Adrenal gland (tissue), 12 donors: Measurements from ENCODE around the gene ZNF81. TPM values are rescaled to one million over a fixed set of nuclear protein-coding genes. Genes with fewer than 3 reads are reported as not detected.
"Not testable (repeated sequence)": the region's sequence is repeated elsewhere in the genome, so short reads cannot be mapped to it uniquely, and the experiment has no call there.

Experiments
- DNase-seq, 7 donors: peaks; one replicate each; pipeline ENCODE4 v3.0.0-alpha.2; 2019 to 2020
- H3K27ac ChIP-seq, 5 donors: fragments of 200-600 bp; sonication (generic) in 4 of 5; 1 replicate in 3 of 5; 2 replicates in 2 of 5; pipeline versions ENCODE4 v1.5.1 to v1.8.0; 2016 to 2020; ENCODE audit warnings: mild to moderate bottlenecking in 1 of 5
- H3K27me3 ChIP-seq: fragments of 200-600 bp; 2 replicates; pipeline ENCODE4 v1.8.0; 2021
- H3K36me3 ChIP-seq, 2 donors: fragments of 200-600 bp; replicated peaks in 1 of 2; 1 replicate in 1 of 2; 2 replicates in 1 of 2; pipeline versions ENCODE4 v1.5.1 to v1.8.0; 2018 to 2022
- H3K4me1 ChIP-seq, 2 donors: fragments of 200-600 bp; replicated peaks in 1 of 2; 1 replicate in 1 of 2; 2 replicates in 1 of 2; pipeline versions ENCODE4 v1.5.1 to v1.8.0; 2018 to 2021
- H3K4me3 ChIP-seq, 4 donors: fragments of 200-600 bp; sonication (generic) in 3 of 4; one replicate each; pipeline ENCODE4 v1.5.1; 2016 to 2018
- H3K9me3 ChIP-seq, 3 donors: fragments of 200-600 bp; sonication (generic) in 1 of 3; replicated peaks in 1 of 3; 1 replicate in 2 of 3; 2 replicates in 1 of 3; pipeline versions ENCODE4 v1.5.1 to v1.8.0; 2016 to 2021
- CTCF ChIP-seq, 6 experiments: fragments of 450-650 bp in 4 of 6; fragments of 200-600 bp in 2 of 6; sonication (generic) in 1 of 6; IDR thresholded peaks; 1 replicate in 5 of 6; 2 replicates in 1 of 6; pipeline versions ENCODE4 v1.5.1 to v1.8.0; 2016 to 2021; ENCODE audit warnings: antibody characterized with exemption in 6 of 6, mild to moderate bottlenecking in 2 of 6, moderate library complexity in 1 of 6
- POLR2A ChIP-seq, 2 donors: fragments of 450-650 bp; IDR thresholded peaks; one replicate each; pipeline ENCODE4 v1.6.1; 2017; ENCODE audit warnings: antibody characterized with exemption in 2 of 2, mild to moderate bottlenecking in 2 of 2, moderate library complexity in 1 of 2
- WGBS, 4 donors: extraction: QIAGEN DNeasy Blood & Tissue Kit in 2 of 4; methylation state at CpG; one replicate each; pipeline versions ENCODE4 v1.1.5 to v1.1.7; 2013 to 2017; 5-methylcytosine and 5-hydroxymethylcytosine counted together
- intact Hi-C, 2 donors: fragments of 100-400 bp; cut with DNase I; formaldehyde crosslinking; loops; one replicate each; pipeline versions ENCODE4 v1.14.1 to v1.15.0; 2022 to 2023
- polyA plus RNA-seq, 3 donors: library from polyadenylated mRNA; stranded (reverse); fragments of 200-250 nt in 2 of 3; fragments of 350-450 nt in 1 of 3; fragmentation: Illumina TruSeq in 1 of 3; extraction: RNeasy Lipid Tissue Mini Kit (QIAGEN cat#74804) in 1 of 3; gene quantifications; one replicate each; pipeline ENCODE4 v1.2.3, GENCODE V29; 2013 to 2014
- total RNA-seq, 9 donors: library from RNA; depleted of rRNA in 4 of 9; stranded (reverse); fragments of >200 nt in 4 of 9; fragments of 120-200 nt in 1 of 9; fragmentation: NEBNext Ultra II Directional in 1 of 9; extraction: Animal tissue kit (Norgen Biotek cat#: 25700) in 1 of 9; gene quantifications; one replicate each; pipeline versions ENCODE4 v1.1.0 to v1.2.4, GENCODE V29; 2013 to 2023
- donor health status: healthy with polysubstance abuse.
- donor health status: Bipolar disorder and iron deficiency.
- donor health status: DM: yes; HTN: yes; CAD: no.
- donor health status: DM: no; HTN: no; CAD: no.
- donor health status: DM: no; HTN: no; CAD: no.
- donor health status: DM: yes; HTN: yes; CAD: no.

Gene ZNF81
- total and polyA plus RNA-seq, 12 donors, result 0.74 to 13.2 (median 6.4) TPM

- Histone ChIP-seq H3K4me3 (no peak overlapping the region), H3K9me3 (no peaks in the 10 kb centered on the region), H3K27ac (no peak overlapping the region), H3K4me1 (no peaks in the 10 kb centered on the region), H3K27me3 (no peaks in the 10 kb centered on the region), H3K36me3 (no peaks in the 10 kb centered on the region)
- no peak for TF ChIP-seq POLR2A (IDR thresholded peaks at IDR 0.05)
- WGBS, 4 donors, result 63 to 81% (median 78%) methylated on average over 4 of the region's 4 CpGs
- DNase-seq, result peak in 1 of 7 donors; percentile 56
- intact Hi-C loops, result no loop called here
Observed at GRCh38 chrX:47802589-47802988, 34.1 kb upstream of the ZNF81 start.

DNA sequence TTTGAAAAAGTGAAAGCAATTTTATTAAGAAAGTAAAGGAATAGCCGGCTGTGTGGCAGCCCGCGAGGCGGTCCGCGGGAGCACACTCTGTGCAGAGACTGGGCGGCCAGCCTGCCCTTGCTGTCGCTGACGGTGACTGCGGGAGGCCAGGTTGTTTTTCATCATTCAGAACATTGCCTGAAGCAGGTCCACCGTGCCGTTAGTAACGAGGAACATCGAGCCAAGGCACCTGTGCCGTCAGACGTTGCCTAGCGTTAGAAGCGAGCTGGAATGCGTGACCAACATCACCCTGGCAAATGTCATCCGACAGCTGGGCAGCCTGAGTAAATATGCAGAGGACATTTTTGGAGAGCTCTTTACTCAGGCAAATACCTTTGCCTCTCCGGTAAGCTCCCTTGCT is 33.6 kb upstream of the ZNF81 start:
- intact Hi-C loops, H3K4me3 ChIP-seq, H3K27me3 ChIP-seq: not testable (repeated sequence)

GRCh38 chrX:47804315-47804714 is 32.4 kb upstream of the ZNF81 start:
- no peak for DNase-seq
- H3K4me3 ChIP-seq, result no peak overlapping the region
- no peaks in the 10 kb centered on the region for H3K4me1 ChIP-seq
- TF ChIP-seq CTCF (IDR thresholded peaks at IDR 0.05) (no peak), POLR2A (IDR thresholded peaks at IDR 0.05) (no peak)
- H3K36me3 ChIP-seq, result no peaks in the 10 kb centered on the region
- intact Hi-C loops, result no loop called here
- no peaks in the 10 kb centered on the region for H3K9me3 ChIP-seq
- H3K27ac ChIP-seq, result no peak overlapping the region
- whole genome bisulfite sequencing, 4 donors, result 86 to 96% (median 94%) methylated on average over 4 to 9 of the region's 9 CpGs
- no peaks in the 10 kb centered on the region for H3K27me3 ChIP-seq

More for the DNA sequence above, 33.6 kb upstream of the ZNF81 start:
- H3K36me3 ChIP-seq, H3K4me1 ChIP-seq, H3K9me3 ChIP-seq, H3K27ac ChIP-seq: not testable (repeated sequence)
- 64 to 76% (median 72%) methylated on average over 20 to 21 of the region's 21 CpGs for WGBS, 4 donors
- DNase-seq, result peak in 1 of 7 donors; percentile 69

DNA sequence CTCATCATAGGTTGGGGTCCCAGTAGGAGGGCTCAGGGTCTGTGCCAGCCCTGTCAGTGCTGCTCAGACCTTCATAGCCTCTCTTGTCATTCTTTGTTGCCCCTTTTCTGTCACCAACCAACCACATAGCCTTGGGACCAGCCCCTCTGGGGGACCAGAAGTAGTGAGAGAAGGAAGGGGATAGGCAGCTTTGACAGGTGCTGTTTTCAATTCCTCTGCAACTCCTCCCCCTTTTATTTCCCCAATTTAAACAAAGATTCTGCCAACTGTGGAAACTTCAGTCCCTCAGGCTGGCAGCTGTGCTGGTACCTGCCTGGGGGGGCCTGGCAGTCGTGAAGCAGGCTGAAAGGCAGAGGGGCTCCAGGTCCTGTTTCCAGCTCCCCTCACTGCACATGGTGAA is 30.9 kb upstream of the ZNF81 start:
- H3K4me3 ChIP-seq, H3K9me3 ChIP-seq, intact Hi-C loops, H3K4me1 ChIP-seq, H3K27ac ChIP-seq, H3K36me3 ChIP-seq, H3K27me3 ChIP-seq, DNase-seq: not testable (repeated sequence)
- 29 to 73% (median 53%) methylated on average over 1 of the region's 1 CpG for WGBS, 4 donors

DNA sequence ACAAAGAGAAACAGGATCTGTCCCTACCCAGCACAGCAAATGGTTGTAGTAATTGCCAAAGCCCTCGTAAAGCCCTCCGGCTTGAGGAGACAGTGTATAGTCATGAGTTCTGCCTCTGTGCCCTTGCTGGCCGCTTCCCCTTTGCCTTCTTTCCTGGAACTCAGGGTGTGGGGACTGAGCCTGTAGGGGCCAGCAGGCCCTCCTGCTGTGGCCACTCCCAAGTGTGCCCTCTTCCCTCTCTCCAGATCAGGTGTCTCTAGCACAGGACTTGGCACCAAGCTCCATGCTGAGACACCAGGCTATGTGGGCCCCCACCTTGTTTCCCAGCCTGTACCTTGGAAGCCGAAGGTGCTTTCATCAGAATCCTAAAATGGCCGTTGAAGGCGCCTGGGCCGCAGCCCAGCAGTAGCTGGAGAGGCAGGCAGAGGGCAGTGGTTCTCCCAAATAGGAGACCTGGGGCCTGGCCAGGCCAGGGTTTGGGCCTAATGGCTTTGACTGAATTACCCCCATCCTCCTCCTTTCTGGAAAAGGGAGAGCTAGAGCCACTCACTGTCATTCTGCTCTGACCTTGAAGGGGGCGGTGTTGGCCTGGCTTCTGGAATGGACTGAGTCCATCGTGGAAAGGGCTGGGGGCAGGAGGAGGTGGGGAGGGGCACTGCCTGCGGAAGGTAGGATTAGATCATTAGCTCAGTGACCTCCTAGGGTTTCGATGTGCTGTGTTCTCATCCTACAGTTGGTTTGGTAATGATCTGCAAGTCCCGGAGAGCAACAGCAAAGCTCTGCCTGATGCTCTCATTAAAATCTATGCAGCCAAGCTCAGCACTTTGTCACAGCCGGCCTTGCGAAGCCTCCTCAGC is 30.1 kb upstream of the ZNF81 start:
- H3K27ac ChIP-seq, H3K27me3 ChIP-seq, DNase-seq, H3K9me3 ChIP-seq, H3K36me3 ChIP-seq, H3K4me1 ChIP-seq, H3K4me3 ChIP-seq, intact Hi-C loops: not testable (repeated sequence)
- WGBS, 4 donors, result 67 to 97% (median 91%) methylated on average over 2 to 13 of the region's 14 CpGs

DNA sequence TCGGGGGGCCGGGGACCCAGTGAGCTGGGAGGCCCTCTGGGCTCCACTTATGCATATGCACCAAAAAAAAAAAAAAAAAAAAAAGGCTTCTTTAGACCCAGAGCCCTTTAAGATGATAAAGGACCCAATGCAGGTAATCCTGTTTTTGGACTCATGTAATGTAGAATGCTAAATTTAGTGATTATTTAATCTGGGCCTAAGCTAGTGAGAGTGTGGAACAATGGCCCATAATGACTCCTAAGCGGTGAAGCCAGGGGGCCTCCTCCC is 29.5 kb upstream of the ZNF81 start:
- 62 to 88% (median 62%) methylated on average over 3 of the region's 3 CpGs; no CpG with 5 or more reads in 1 of the 4 donors for WGBS, 4 donors
- H3K9me3 ChIP-seq, H3K27ac ChIP-seq, H3K36me3 ChIP-seq, H3K4me3 ChIP-seq, DNase-seq, intact Hi-C loops, H3K4me1 ChIP-seq, H3K27me3 ChIP-seq: not testable (repeated sequence)

GRCh38 chrX:47807548-47807947 is 29.2 kb upstream of the ZNF81 start:
- no peak for TF ChIP-seq CTCF (IDR thresholded peaks at IDR 0.05)
- no peak for TF ChIP-seq POLR2A (IDR thresholded peaks at IDR 0.05)
- H3K9me3 ChIP-seq, result no peaks in the 10 kb centered on the region
- no peak overlapping the region for H3K27ac ChIP-seq
- no peaks in the 10 kb centered on the region for H3K4me1 ChIP-seq
- DNase-seq, result no peak
- H3K4me3 ChIP-seq, result no peak overlapping the region
- peaks cover 2% of the 10 kb centered on the region for H3K27me3 ChIP-seq
- 57 to 78% (median 68%) methylated on average over 10 to 12 of the region's 12 CpGs; no CpG with 5 or more reads in 1 of the 4 donors for WGBS, 4 donors
- intact Hi-C loops, result no loop called here
- no peaks in the 10 kb centered on the region for H3K36me3 ChIP-seq
